ENCODE measurements around the gene PTCD1.
"Not testable (repeated sequence)": the region's sequence is repeated elsewhere in the genome, so short reads cannot be mapped to it uniquely, and the experiment has no call there.

PTCD1 gene

GRCh38 chr7:99392659-99393354 is 45.8 kb downstream of the PTCD1 start:
- Mint-ChIP-seq H3K27ac (peak overlapping the region; percentile 98), H3K27me3 (ENCODE audit: low read depth, poor library complexity) (no peaks in the 10 kb centered on the region), H3K9me3 (no peaks in the 10 kb centered on the region), H3K36me3 (ENCODE audit: low read depth) (peaks cover 17% of the 10 kb centered on the region), H3K4me1 (peaks cover 40% of the 10 kb centered on the region), H3K4me3 (peak overlapping the region; percentile 88)
- peak; percentile 84 for DNase-seq
- no peak for TF ChIP-seq CTCF (IDR thresholded peaks at IDR 0.05)

GRCh38 chr7:99392046-99392445 is 46.6 kb downstream of the PTCD1 start:
- no peak for TF ChIP-seq CTCF (IDR thresholded peaks at IDR 0.05)
- Mint-ChIP-seq H3K27me3 (ENCODE audit: low read depth, poor library complexity) (no peaks in the 10 kb centered on the region), H3K4me3 (peak overlapping the region; percentile 71), H3K27ac (no peak overlapping the region), H3K4me1 (peaks cover 33% of the 10 kb centered on the region), H3K36me3 (ENCODE audit: low read depth) (peaks cover 15% of the 10 kb centered on the region), H3K9me3 (no peaks in the 10 kb centered on the region)
- no peak for DNase-seq

- H3K27ac Mint-ChIP-seq, result no peak overlapping the region
- H3K36me3 Mint-ChIP-seq (ENCODE audit: low read depth), result peaks cover 24% of the 10 kb centered on the region
- no peak for TF ChIP-seq CTCF (IDR thresholded peaks at IDR 0.05)
- no peaks in the 10 kb centered on the region for H3K9me3 Mint-ChIP-seq
- no peaks in the 10 kb centered on the region for H3K27me3 Mint-ChIP-seq (ENCODE audit: low read depth, poor library complexity)
- H3K4me1 Mint-ChIP-seq, result peaks cover 23% of the 10 kb centered on the region
- DNase-seq, result no peak
- H3K4me3 Mint-ChIP-seq, result peak overlapping the region; percentile 71
These were observed 47.5 kb downstream of the PTCD1 start for GRCh38 chr7:99390941-99391602.

GRCh38 chr7:99389772-99390171 is 48.8 kb downstream of the PTCD1 start:
- no peak for TF ChIP-seq CTCF (IDR thresholded peaks at IDR 0.05)
- no peak overlapping the region for H3K4me3 Mint-ChIP-seq
- no peak for DNase-seq
- H3K4me1 Mint-ChIP-seq, result peaks cover 17% of the 10 kb centered on the region
- no peak overlapping the region for H3K27ac Mint-ChIP-seq
- peaks cover 26% of the 10 kb centered on the region for H3K36me3 Mint-ChIP-seq (ENCODE audit: low read depth)
- H3K9me3 Mint-ChIP-seq, result no peaks in the 10 kb centered on the region
- no peaks in the 10 kb centered on the region for H3K27me3 Mint-ChIP-seq (ENCODE audit: low read depth, poor library complexity)

GRCh38 chr7:99387912-99388311 is 50.7 kb downstream of the PTCD1 start:
- H3K27ac Mint-ChIP-seq, result no peak overlapping the region
- DNase-seq, result no peak
- no peak for TF ChIP-seq CTCF (IDR thresholded peaks at IDR 0.05)

GRCh38 chr7:99387239-99387635 is 51.4 kb downstream of the PTCD1 start:
- H3K4me1 Mint-ChIP-seq; H3K4me3 Mint-ChIP-seq; H3K27ac Mint-ChIP-seq; H3K9me3 Mint-ChIP-seq; H3K27me3 Mint-ChIP-seq (ENCODE audit: low read depth, poor library complexity); DNase-seq: not testable (repeated sequence)
- H3K36me3 Mint-ChIP-seq (ENCODE audit: low read depth), result peaks cover 26% of the 10 kb centered on the region

More at GRCh38 chr7:99387912-99388311, 50.7 kb downstream of the PTCD1 start:
- Mint-ChIP-seq H3K36me3 (ENCODE audit: low read depth) (peaks cover 26% of the 10 kb centered on the region), H3K4me3 (no peak overlapping the region), H3K27me3 (ENCODE audit: low read depth, poor library complexity) (peaks cover 5% of the 10 kb centered on the region), H3K9me3 (no peaks in the 10 kb centered on the region), H3K4me1 (no peaks in the 10 kb centered on the region)
